Bronchial epithelial cell (primary cell): ENCODE results near the gene ZBTB11. TPM values are rescaled to one million over a fixed set of nuclear protein-coding genes. Genes with fewer than 3 reads are reported as not detected.

Source experiments
- DNase-seq: peaks from one replicate; pipeline ENCODE4 v3.0.0-alpha.2; 2010; ENCODE audit warnings: low read depth
- FAIRE-seq: peaks from 2 replicates; lab custom pipeline; 2011; peaks lifted over from hg19 to GRCh38; lab: Jason Lieb, UNC
- H3K27me3 ChIP-seq: 2 replicates; pipeline ENCODE4 v1.5.1; 2011; ENCODE audit warnings: low read length; ENCODE audit not compliant: control insufficient read depth, insufficient read depth
- H3K36me3 ChIP-seq: 2 replicates; pipeline ENCODE4 v1.5.1; 2011; ENCODE audit warnings: low read length; ENCODE audit not compliant: control insufficient read depth, insufficient read depth
- H3K4me3 ChIP-seq: 2 replicates; pipeline ENCODE4 v1.5.1; 2011; ENCODE audit warnings: mild to moderate bottlenecking, low read depth, low read length, control low read depth
- CTCF ChIP-seq: IDR thresholded peaks from 2 replicates; pipeline ENCODE4 v1.5.1; 2011; ENCODE audit warnings: mild to moderate bottlenecking, moderate library complexity, low read length, control low read depth, inconsistent platforms; ENCODE audit not compliant: insufficient read depth, severe bottlenecking
- total RNA-seq: library from RNA; depleted of rRNA; stranded (reverse); fragments of >200 nt; gene quantifications from 2 replicates; pipeline ENCODE4 v1.2.1, GENCODE V29; 2014

ZBTB11 gene
- total RNA-seq, 1 donor from 2014 or later, result 34.2 TPM

GRCh38 chr3:101602731-101603130 is 74.2 kb downstream of the ZBTB11 start:
- Histone ChIP-seq H3K36me3 (no peaks in the 10 kb centered on the region), H3K4me3 (no peak overlapping the region), H3K27me3 (no peaks in the 10 kb centered on the region)
- TF ChIP-seq CTCF, result no peak
- FAIRE-seq (no peak), DNase-seq (no peak)

Other genes with a start within 250 kb of the ZBTB11 start
- gene SENP7, start 163.9 kb downstream of the ZBTB11 start, total RNA-seq, result 5.8 and 7.3 TPM in 2 replicates
- gene TRMT10C, start 115.3 kb downstream of the ZBTB11 start, total RNA-seq, result 23.2 and 25.0 TPM in 2 replicates
- gene PCNP, start 103.0 kb downstream of the ZBTB11 start, total RNA-seq, result 167 and 178 TPM in 2 replicates
- gene RPL24, start 9.6 kb upstream of the ZBTB11 start, total RNA-seq, result 1,828 and 1,902 TPM in 2 replicates
- 12.0 and 13.4 TPM in 2 replicates for gene CEP97, start 47.5 kb upstream of the ZBTB11 start, total RNA-seq
- gene NXPE3, start 102.1 kb upstream of the ZBTB11 start, total RNA-seq, result 3.9 and 6.7 TPM in 2 replicates
- gene NFKBIZ, start 172.4 kb upstream of the ZBTB11 start, total RNA-seq, result 40.3 and 70.3 TPM in 2 replicates